Measurements from ENCODE around the gene SAMD9. TPM values are rescaled to one million over a fixed set of nuclear protein-coding genes. Genes with fewer than 3 reads are reported as not detected.
A peak's percentile ranks its signal among the peaks of the same experiment; 100 is the strongest.

The SAMD9 gene
- polyA plus RNA-seq, 3 donors: 2.9 to 14.7 (median 7.2) TPM

- Histone ChIP-seq H4K20me1 (ENCODE audit: insufficient read depth, low read length) (no peaks in the 10 kb centered on the region), H3K27ac (ENCODE audit: low read depth in 1 of 2, low read length in 2 of 2) (no peak overlapping the region), H3K9ac (ENCODE audit: insufficient read depth, low read length, poor library complexity, severe bottlenecking) (no peak overlapping the region), H3K4me3 (replicated peaks in 1 of 3; ENCODE audit: low read depth in 2 of 3, low read length in 3 of 3) (no peak overlapping the region), H2AFZ (ENCODE audit: insufficient read depth, low read depth, low read length, poor library complexity, severe bottlenecking) (no peak overlapping the region), H3K36me3 (replicated peaks in 1 of 2; ENCODE audit: control insufficient read depth in 1 of 2, insufficient read depth in 2 of 2, low read length in 2 of 2) (peaks cover 53 to 60% of the 10 kb centered on the region in 2 donors), H3K4me2 (replicated peaks; ENCODE audit: extremely low read depth, low read length, poor library complexity, severe bottlenecking) (no peak overlapping the region), H3K9me3 (replicated peaks in 1 of 2; ENCODE audit: control insufficient read depth in 1 of 2, insufficient read depth in 1 of 2, low read length in 2 of 2) (peaks cover 20 to 70% of the 10 kb centered on the region in 2 donors), H3K79me2 (ENCODE audit: insufficient read depth, low read length) (no peaks in the 10 kb centered on the region), H3K4me1 (ENCODE audit: control insufficient read depth in 1 of 2, insufficient read depth in 2 of 2, low read length in 2 of 2) (no peaks in the 10 kb centered on the region), H3K27me3 (ENCODE audit: control insufficient read depth in 2 of 2, insufficient read depth in 2 of 2, low read length in 2 of 2) (no peaks in the 10 kb centered on the region)
- WGBS (ENCODE audit: insufficient coverage): 96% methylated on average over 13 of the region's 13 CpGs
- Mint-ChIP-seq H3K36me3 (peaks cover 81 to 88% of the 10 kb centered on the region in 2 donors), H3K4me1 (no peaks in the 10 kb centered on the region), H3K27me3 (ENCODE audit: low read depth in 3 of 3) (no peaks in the 10 kb centered on the region), H3K27ac (peak overlapping the region in 1 of 7 donors; percentile 50), H3K9me3 (peaks cover 62 to 87% (median 79%) of the 10 kb centered on the region in 7 donors), H3K4me3 (no peak overlapping the region)
- TF ChIP-seq CTCF (IDR thresholded peaks at IDR 0.05): no peak
- DNase-seq: no peak
- intact Hi-C loops (cut with micrococcal nuclease): no loop called here
Observed at GRCh38 chr7:93108003-93108402, 9.8 kb downstream of the SAMD9 start.

- WGBS (ENCODE audit: insufficient coverage): 100% methylated on average over 1 of the region's 2 CpGs
- Mint-ChIP-seq H3K36me3 (no peaks in the 10 kb centered on the region), H3K4me1 (no peaks in the 10 kb centered on the region), H3K4me3 (no peak overlapping the region), H3K9me3 (peaks cover 18 to 44% (median 36%) of the 10 kb centered on the region in 7 donors), H3K27ac (no peak overlapping the region), H3K27me3 (ENCODE audit: low read depth in 3 of 3) (peaks cover 3 to 5% (median 3%) of the 10 kb centered on the region in 3 donors)
- no peak overlapping the region for H3K9ac ChIP-seq (ENCODE audit: insufficient read depth, low read length, poor library complexity, severe bottlenecking)
- no peak for DNase-seq
- H2AFZ ChIP-seq (ENCODE audit: insufficient read depth, low read depth, low read length, poor library complexity, severe bottlenecking): no peak overlapping the region
- no peak for TF ChIP-seq CTCF (IDR thresholded peaks at IDR 0.05)
- H4K20me1 ChIP-seq (ENCODE audit: insufficient read depth, low read length): no peaks in the 10 kb centered on the region
- no peaks in the 10 kb centered on the region for H3K36me3 ChIP-seq (replicated peaks in 1 of 2; ENCODE audit: control insufficient read depth in 1 of 2, insufficient read depth in 2 of 2, low read length in 2 of 2)
- no peak overlapping the region for H3K4me3 ChIP-seq (replicated peaks in 1 of 3; ENCODE audit: low read depth in 2 of 3, low read length in 3 of 3)
- H3K9me3 ChIP-seq (replicated peaks in 1 of 2; ENCODE audit: control insufficient read depth in 1 of 2, insufficient read depth in 1 of 2, low read length in 2 of 2): peaks cover 13 to 37% of the 10 kb centered on the region in 2 donors
- no peaks in the 10 kb centered on the region for H3K79me2 ChIP-seq (ENCODE audit: insufficient read depth, low read length)
- H3K4me1 ChIP-seq (ENCODE audit: control insufficient read depth in 1 of 2, insufficient read depth in 2 of 2, low read length in 2 of 2): no peaks in the 10 kb centered on the region
- no peaks in the 10 kb centered on the region for H3K27me3 ChIP-seq (ENCODE audit: control insufficient read depth in 2 of 2, insufficient read depth in 2 of 2, low read length in 2 of 2)
- H3K27ac ChIP-seq (ENCODE audit: low read depth in 1 of 2, low read length in 2 of 2): no peak overlapping the region
- H3K4me2 ChIP-seq (replicated peaks; ENCODE audit: extremely low read depth, low read length, poor library complexity, severe bottlenecking): no peak overlapping the region
- intact Hi-C loops (cut with micrococcal nuclease): no loop called here
Observed at GRCh38 chr7:93097388-93097787, 20.4 kb downstream of the SAMD9 start.

Data from CD14-positive monocyte (primary cell).